NT2/D1 (cell line): Measurements from ENCODE around the gene NOP53.
"Not testable (repeated sequence)": the region's sequence is repeated elsewhere in the genome, so short reads cannot be mapped to it uniquely, and the experiment has no call there.

Source experiments
- YY1 ChIP-seq: IDR thresholded peaks from 2 replicates; pipeline ENCODE4 v1.6.1; 2011; ENCODE audit not compliant: insufficient read length, insufficient read depth
- ZNF274 ChIP-seq: IDR thresholded peaks from 2 replicates; pipeline ENCODE4 v1.6.1; 2011; ENCODE audit warnings: mild to moderate bottlenecking, low read depth, low read length

DNA sequence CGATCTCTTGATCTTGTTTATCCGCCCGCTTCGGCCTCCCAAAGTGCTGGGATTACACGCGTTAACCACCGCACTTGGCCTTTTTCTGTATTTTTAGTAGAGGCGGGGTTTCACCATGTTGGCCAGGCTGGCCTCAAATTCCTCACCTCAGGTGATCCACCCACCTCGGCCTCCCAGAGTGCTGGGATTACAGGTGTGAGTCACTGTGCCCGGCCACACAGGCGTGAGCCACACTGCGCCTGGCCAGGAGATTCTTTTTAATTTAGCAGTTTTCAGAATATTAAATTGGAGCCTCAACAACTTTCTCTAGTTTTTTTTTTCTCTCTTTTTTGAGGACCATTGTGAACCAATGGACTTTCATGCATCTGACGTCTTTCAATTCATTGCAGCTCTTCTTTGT is 44.5 kb downstream of the NOP53 start:
- TF ChIP-seq ZNF274, YY1: not testable (repeated sequence)
